ENCODE data around the gene FHOD1. TPM values are rescaled to one million over a fixed set of nuclear protein-coding genes. Genes with fewer than 3 reads are reported as not detected.
A peak's percentile ranks its signal among the peaks of the same experiment; 100 is the strongest.

FHOD1 gene
- 10 to 100 TPM; 15.1 to 53.3 (median 32.5) TPM for total RNA-seq

- ATAC-seq (ENCODE audit: low FRiP score), result peak; percentile 79
- TF ChIP-seq, protein P1, sequence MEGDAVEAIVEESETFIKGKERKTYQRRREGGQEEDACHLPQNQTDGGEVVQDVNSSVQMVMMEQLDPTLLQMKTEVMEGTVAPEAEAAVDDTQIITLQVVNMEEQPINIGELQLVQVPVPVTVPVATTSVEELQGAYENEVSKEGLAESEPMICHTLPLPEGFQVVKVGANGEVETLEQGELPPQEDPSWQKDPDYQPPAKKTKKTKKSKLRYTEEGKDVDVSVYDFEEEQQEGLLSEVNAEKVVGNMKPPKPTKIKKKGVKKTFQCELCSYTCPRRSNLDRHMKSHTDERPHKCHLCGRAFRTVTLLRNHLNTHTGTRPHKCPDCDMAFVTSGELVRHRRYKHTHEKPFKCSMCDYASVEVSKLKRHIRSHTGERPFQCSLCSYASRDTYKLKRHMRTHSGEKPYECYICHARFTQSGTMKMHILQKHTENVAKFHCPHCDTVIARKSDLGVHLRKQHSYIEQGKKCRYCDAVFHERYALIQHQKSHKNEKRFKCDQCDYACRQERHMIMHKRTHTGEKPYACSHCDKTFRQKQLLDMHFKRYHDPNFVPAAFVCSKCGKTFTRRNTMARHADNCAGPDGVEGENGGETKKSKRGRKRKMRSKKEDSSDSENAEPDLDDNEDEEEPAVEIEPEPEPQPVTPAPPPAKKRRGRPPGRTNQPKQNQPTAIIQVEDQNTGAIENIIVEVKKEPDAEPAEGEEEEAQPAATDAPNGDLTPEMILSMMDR (IDR thresholded peaks at IDR 0.05), result no peak
- peak; percentile 96 for DNase-seq (ENCODE audit: low spot score)
Observed at GRCh38 chr16:67247192-67248072, at the start of gene FHOD1. Gene FHOD1, minus strand, starts transcription at chr16:67247481. Its CDS starts 71 bp downstream, at chr16:67247410.

- no peak for ATAC-seq (ENCODE audit: low FRiP score)
Observed at GRCh38 chr16:67296420-67296819, 49.1 kb upstream of the FHOD1 start.

DNA sequence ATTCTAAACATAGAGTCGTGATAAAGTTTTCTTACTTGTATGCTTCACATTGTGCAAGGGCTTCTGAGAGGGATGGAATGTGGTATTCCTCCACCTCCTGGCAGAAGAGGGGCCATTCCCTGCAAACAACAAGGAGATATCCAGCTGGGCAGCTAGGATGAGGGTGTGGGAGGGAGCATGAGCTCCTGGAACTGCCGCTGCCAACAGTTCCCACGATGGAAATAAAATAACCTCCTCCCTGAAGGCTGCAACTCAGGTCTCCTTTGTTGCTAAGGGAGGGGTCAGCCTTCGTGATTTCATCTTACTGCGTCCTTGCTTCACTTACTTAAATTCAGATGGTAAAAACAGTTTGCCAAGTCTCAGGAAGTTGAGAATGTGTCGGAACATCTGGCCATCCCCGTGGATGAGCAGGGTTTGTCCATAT, 47.7 kb upstream of the FHOD1 start:
- ATAC-seq (ENCODE audit: low FRiP score) (peak; percentile 71), DNase-seq (ENCODE audit: low spot score) (no peak)
- TF ChIP-seq, protein P1 (IDR thresholded peaks at IDR 0.05), result peak in 1 of 3 donors; percentile 0

More at GRCh38 chr16:67296420-67296819, 49.1 kb upstream of the FHOD1 start:
- TF ChIP-seq, protein P1 (IDR thresholded peaks at IDR 0.05), result no peak
- no peak for DNase-seq (ENCODE audit: low spot score)

DNA sequence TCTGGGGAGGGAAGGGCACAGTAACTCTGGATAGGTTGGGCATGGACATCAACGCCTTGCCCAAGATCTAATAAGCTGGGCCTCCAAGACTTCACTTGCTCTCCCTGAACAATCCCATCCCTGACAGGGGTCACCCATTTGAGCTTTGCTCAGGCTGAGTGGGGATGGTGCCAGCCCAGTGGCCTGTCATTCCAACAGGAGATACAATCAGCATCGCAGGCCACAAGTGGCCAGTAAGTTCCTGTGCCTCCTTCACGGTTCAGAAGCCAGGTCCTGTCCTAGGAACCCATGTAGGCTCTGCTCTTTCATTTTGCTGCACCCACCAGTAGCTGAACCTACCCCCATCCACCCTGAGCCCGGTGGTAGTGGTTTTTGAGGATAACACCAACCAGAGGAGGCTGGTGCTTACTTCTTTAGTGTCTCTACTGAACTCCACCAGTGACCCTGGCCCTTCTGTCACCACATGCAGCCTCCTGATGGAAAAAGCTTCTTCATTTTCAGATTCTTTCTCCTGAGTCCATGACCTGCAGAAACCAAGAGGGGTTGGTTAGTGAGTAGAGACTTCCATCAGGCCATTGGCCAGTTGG, 47.0 kb upstream of the FHOD1 start:
- DNase-seq (ENCODE audit: low spot score) (no peak), ATAC-seq (ENCODE audit: low FRiP score) (no peak)
- TF ChIP-seq, protein P1 (IDR thresholded peaks at IDR 0.05), result no peak

DNA sequence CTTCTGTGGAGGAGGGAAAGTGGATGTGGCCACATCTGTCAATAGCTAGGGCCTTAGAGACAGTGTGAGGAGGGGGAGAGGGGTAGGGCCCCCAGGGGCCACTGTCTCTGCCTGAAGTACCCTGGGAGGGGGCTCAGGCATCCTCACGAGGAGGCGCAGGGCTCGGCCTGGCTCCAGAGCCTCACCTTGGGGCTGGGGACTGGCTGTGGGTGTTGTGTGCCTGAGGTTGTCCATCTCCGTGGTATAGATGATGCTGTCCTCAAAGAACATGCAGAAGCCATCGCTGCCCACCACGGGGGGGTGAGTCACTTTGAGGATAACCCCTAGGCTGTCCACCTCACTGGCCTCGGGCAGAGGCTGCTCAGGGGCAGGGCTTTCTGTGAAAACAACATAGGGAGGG, 44.2 kb upstream of the FHOD1 start:
- ATAC-seq (ENCODE audit: low FRiP score) (no peak), DNase-seq (ENCODE audit: low spot score) (no peak)
- TF ChIP-seq, protein P1 (IDR thresholded peaks at IDR 0.05), result no peak

GRCh38 chr16:67287960-67288359, 40.7 kb upstream of the FHOD1 start:
- no peak for ATAC-seq (ENCODE audit: low FRiP score)
- TF ChIP-seq, protein P1 (IDR thresholded peaks at IDR 0.05), result no peak
- DNase-seq (ENCODE audit: low spot score), result no peak

Measured in omental fat pad (tissue), 4 donors.